HuH-7.5 (cell line): ENCODE measurements around the gene SPON2.
"Not testable (repeated sequence)": the region's sequence is repeated elsewhere in the genome, so short reads cannot be mapped to it uniquely, and the experiment has no call there.

ENCODE experiments used
- DNase-seq: peaks from one replicate; pipeline ENCODE4 v3.0.0; 2011; ENCODE audit warnings: low spot score

SPON2 gene

DNA sequence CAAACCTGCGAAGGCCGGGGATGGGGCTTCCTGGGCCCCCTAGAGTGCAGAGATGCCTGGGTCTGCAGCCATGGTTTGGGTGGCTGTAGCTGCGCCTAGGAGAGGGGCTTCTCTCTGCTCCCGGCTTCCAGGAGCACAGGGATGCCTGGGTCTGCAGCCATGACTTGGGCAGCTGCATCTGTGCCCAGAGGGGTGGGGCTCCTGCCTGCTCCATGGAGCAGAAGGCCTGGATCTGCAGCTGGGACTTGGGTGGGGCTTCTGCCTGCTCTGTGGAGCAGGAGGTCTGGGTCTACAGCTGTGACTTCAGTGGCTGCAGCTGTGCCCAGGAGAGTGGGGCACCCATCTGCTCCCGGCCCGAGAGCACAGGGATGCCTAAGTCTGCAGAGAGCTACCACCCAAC is 20.8 kb downstream of the SPON2 start:
- no peak for DNase-seq

DNA sequence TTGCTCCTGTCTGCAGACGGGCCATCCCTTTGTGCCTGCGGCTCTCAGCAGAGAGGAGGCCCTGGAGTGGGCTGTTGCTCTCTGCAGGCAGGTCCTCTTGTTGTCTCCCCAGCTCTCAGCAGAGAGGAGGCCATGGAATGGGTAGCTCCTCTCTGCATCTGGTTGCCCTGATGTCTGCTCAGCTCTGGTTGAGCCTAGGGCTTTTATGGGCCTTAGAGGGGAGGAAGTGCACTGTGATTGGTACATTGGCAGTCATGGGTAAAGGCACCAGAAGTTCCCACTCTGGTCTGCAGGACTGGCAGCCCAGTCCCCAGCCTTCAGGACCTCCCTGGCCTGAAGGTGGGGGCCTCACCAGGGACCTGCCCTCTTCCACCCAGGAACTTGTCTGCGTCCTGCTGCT is 21.5 kb downstream of the SPON2 start:
- DNase-seq, result no peak

DNA sequence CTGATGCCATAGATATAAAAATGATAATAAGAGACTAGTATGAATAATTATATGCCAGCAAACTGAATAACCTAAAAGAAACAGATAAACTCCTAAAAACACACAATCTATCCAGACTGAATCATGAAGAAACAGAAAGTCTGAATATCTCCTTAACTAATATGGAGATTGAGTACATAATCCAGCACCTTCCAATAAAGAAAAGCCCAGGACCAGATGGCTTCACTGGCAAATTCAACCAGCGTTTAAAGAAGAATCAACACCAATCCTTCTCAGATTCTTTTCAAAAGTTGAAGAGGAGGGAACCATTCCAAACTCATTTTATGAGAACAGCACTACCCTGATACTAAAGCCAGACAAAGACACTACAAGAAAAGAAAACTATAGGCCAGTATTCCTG is 32.5 kb downstream of the SPON2 start:
- no peak for DNase-seq

DNA sequence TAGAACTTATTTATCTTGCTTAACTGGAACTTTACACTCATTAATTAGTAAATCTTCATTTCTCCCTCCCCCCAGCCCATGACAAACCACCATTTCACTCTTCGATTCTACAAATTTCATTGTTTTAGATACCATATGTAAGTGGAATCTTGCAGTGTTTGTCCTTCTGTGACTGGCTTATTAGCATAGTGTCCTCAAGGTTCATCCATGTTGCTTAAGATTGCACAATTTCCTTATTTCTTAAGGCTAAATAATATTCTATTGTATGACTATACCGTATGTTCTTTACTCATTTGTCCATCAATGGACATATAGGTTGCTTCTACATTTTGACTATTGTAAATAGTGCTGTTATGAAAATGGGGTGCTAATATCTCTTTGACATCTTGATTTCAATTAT is 34.5 kb downstream of the SPON2 start:
- DNase-seq, result no peak

DNA sequence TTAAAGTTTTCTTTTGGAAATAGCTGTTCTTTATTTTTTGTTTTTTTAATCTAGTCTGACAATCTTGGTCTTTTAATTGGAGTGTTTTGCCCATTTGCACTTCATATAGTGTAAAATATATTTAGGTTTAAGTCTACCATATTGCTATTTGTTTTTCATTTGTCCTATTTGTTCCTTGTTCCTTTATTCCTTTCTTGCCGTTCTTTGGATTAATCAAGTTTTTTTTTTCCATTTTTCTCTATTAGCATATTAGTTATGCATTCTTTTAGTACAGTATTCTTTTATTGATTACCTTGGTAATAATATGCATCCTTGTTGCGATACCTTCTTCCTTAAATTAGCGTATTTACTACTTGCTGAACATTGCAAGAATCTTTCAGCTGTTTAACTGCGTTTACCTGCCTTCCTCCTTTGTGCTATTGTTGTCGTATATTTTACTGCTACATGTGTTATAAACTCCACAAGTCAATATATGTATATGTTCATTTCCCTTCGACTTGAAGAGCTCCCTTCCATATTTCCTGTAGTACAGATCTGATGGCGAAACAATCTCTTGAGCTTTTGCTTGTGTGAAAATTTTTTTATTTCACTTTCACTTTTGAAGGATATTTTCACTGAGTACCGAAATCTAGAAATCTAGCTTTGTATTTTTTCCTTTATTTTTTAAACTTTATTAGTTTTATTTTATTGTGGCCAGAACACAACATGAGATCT is 35.2 kb downstream of the SPON2 start:
- no peak for DNase-seq

DNA sequence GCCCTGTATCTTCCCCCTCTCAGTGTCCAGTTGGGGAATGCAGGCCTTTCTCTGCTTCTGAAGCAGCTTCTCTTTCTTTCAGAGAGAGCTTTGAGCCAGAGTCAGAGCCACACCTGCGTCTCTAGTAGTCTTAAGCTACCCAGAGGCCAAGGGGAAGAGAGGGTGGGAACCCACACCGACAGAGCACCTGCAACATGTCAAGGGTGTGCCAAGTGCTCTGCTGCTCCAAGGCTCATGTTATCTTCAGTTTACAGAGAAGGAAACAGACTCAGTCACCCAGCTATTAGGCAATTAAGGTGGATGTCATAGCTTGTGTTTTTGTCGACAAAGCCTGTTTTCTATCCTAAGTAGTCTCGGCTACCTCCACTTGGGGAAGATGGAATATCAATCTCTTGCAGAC is 36.3 kb downstream of the SPON2 start:
- DNase-seq, result no peak

DNA sequence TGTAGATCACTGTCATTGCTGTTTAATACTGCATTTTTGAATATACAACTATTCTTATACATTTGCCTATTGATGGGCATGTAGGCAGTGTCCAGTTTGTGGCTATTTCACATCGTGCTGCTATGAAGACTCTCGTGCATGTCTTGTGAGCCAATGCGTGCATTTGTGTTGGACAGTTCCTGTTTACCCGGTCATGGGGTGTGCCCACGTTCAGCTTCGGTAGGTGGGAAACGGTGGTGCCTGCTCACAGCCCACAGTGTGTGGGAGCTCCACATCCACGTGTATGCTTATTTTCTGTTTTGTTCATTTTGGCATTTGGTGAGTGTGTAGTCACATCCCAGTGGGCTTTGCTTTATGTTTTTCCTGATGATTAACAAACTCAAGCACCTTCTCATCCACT is 39.4 kb downstream of the SPON2 start:
- DNase-seq, result no peak

DNA sequence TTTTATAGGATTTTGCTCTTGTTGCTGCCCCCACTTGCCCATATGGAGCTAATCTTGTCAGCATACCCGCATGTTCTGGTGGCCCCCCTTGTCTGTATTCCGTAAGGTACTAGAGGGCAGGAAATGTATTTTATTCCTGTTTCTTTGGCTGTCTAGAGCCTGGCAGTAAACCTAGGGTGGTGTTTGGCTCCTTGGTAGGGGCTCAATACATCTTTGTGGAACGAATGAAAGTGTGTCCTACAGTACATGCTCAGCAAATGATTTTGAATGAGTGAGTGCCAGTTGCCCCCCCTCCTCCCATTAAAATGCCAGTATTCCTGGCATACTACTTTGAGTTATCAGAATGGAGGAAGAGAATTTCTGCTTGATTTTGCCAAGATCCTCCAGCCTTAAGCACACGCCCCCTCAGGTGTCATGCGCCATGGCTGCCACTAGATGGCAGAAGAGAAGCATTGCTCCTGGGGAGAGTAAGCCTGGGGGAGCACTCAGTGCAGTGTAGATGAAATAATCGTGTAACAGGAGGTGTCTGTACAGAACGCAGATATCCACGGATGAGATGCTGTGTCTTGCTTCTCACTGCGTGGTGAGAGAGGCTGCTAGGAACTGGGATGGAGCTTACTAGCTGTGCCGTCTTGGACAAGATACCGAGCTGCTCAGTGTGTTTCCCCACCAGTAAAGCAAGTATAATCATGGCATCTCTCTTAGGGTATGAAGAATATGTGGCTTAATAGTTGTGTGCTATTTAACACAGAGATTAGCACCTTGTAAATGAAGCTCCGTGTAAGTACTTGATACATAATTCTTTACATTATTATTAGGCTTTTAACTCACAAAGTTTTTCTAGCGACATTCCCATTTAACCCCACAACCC is 41.8 kb downstream of the SPON2 start:
- DNase-seq, result peak; percentile 55

DNA sequence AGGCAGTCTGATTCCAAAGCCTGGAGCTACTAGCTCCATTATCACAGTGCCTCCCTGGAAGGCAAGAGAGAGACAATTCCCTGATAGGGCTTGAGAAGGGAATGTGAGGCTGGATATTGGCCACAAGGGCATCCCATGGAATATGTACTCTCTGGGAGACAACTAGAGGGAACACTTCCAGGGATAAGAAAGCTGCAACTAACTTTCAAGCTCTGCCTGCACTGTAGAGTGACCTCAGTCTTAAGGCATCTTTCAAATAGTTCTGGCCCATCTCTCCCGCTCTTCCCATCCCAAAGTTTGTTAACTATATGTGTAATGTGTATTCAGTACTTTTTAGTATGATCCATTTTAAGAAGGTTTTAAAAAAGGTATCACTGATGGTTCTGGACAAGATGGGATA is 45.9 kb downstream of the SPON2 start:
- DNase-seq, result no peak

DNA sequence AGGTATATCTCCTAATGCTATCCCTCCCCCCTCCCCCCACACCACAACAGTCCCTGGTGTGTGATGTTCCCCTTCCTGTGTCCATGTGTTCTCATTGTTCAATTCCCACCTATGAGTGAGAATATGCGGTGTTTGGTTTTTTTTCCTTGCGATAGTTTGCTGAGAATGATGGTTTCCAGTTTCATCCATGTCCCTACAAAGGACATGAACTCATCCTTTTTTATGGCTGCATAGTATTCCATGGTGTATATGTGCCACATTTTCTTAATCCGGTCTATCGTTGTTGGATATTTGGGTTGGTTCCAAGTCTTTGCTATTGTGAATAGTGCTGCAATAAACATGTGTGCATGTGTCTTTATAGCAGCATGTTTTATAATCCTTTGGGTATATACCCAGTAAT is 46.9 kb downstream of the SPON2 start:
- DNase-seq, result not testable (repeated sequence)

DNA sequence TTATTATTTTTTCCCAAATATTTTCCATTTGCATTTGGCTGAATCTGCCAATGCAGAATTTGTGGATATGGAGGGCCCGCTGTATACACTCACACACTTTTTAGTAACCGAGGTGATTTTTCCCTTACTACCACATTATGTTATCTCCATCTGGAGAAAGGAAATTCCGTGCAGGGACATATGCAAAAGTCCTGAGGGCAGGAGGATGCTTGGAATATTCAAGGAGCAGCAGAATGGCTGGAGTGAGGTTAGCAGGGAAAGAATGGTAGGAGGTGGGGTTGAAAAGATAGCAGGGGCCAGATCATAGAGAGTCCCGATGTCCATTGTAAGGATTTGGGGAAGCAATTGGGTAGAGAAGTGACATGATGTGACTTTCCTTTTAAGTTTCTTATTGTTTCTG is 47.6 kb downstream of the SPON2 start:
- no peak for DNase-seq

DNA sequence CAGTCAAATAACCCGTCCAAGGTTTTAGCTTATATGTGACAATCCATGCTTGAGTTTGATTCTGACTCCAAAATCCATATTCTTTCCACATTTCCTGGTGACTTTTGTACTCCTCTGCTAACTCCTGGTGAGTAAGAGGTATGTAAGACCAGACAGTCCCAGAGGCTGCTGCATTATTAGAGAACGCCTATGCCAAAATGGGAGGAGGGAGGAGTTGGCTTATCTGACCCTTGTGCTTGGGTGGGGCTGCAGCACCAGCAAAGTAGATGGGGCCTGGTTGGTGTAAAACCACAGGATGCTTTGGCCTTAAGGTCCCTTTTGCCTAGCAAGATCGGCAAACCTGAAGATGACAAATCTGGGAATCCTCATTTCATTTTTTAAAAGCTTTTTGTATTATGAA is 49.9 kb downstream of the SPON2 start:
- DNase-seq, result no peak
